Spleen (tissue), 7 donors: ENCODE data around the gene TUBGCP6.

ENCODE experiments used
- POLR2AphosphoS5 ChIP-seq, 3 donors: sonication (generic); formaldehyde crosslinking; IDR thresholded peaks; one replicate each; pipeline ENCODE4 v1.5.1; 2017; ENCODE audit warnings: antibody characterized with exemption in 3 of 3
- TF ChIP-seq, protein P1 (sequence below), 11 experiments: fragments of 200-600 bp in 7 of 11; fragments of 450-650 bp in 4 of 11; sonication (generic) in 4 of 11; IDR thresholded peaks in 8 of 11; conservative IDR thresholded peaks in 3 of 11; 1 replicate in 7 of 11; 2 replicates in 4 of 11; pipeline versions ENCODE4 v1.4.0 to v1.8.0; 2016 to 2021; ENCODE audit warnings: antibody characterized with exemption in 11 of 11, inconsistent platforms in 4 of 11, mild to moderate bottlenecking in 1 of 11
- donor health status: DM: no; HTN: no; CAD: no; lungs with moderate emphysema.
- donor health status: DM: no; HTN: no; CAD: no.
- donor health status: DM: no; HTN: no; CAD: no.

DNA sequence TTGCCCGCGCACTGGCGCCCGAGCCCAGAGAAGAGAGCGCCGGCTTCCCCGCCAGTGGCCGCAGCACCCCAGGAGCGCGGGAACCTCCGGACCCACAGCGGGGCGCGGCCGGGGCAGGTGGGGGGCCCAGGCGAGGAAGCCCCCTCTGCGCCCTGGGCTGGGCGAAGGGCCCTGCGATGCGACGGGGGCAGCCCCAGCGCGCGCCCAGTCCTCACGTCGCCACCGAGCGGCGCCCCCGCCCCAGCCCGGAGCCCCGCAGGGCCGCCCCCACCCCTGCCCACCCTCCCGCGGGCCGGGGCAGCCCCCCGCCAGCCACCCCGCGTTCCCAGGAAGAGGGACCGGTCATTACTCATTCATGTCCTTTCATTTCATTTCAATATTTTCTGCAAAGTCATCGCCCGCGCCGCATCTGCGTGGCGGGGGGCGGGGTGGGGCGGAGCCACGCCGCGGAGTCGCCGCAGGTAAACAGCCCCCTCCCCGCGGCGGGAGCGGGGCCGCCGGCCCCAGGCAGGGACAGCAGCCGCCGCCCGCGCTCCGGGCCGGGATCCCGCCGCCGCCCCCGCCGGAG, 75.0 kb downstream of the TUBGCP6 start:
- TF ChIP-seq, protein P1, sequence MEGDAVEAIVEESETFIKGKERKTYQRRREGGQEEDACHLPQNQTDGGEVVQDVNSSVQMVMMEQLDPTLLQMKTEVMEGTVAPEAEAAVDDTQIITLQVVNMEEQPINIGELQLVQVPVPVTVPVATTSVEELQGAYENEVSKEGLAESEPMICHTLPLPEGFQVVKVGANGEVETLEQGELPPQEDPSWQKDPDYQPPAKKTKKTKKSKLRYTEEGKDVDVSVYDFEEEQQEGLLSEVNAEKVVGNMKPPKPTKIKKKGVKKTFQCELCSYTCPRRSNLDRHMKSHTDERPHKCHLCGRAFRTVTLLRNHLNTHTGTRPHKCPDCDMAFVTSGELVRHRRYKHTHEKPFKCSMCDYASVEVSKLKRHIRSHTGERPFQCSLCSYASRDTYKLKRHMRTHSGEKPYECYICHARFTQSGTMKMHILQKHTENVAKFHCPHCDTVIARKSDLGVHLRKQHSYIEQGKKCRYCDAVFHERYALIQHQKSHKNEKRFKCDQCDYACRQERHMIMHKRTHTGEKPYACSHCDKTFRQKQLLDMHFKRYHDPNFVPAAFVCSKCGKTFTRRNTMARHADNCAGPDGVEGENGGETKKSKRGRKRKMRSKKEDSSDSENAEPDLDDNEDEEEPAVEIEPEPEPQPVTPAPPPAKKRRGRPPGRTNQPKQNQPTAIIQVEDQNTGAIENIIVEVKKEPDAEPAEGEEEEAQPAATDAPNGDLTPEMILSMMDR (IDR thresholded peaks at IDR 0.05 in 8 of 11, conservative IDR thresholded peaks at IDR 0.05 in 3 of 11): no peak
- TF ChIP-seq POLR2AphosphoS5 (IDR thresholded peaks at IDR 0.05): peak in 2 of 3 donors; percentile 19 to 67
